Liver (tissue), 3 donors: ENCODE results near the gene CELF4.

Experiments
- CTCF ChIP-seq: fragments of 150-350 bp; IDR thresholded peaks from 2 replicates; pipeline ENCODE4 v1.5.1; 2017; ENCODE audit warnings: improper control_type of control experiment, low read depth, low read length; ENCODE audit not compliant: missing input control
- FOXA1 ChIP-seq: IDR thresholded peaks from 2 replicates; pipeline ENCODE4 v1.6.1; 2016; ENCODE audit warnings: antibody characterized with exemption
- GABPA ChIP-seq, 2 donors: IDR thresholded peaks in 1 of 2; conservative IDR thresholded peaks in 1 of 2; 2 replicates each; pipeline ENCODE4 v1.6.1; 2016; ENCODE audit warnings: antibody characterized with exemption in 2 of 2, mild to moderate bottlenecking in 1 of 2, moderate library complexity in 1 of 2
- NR2F2 ChIP-seq: IDR thresholded peaks from 2 replicates; pipeline ENCODE4 v1.6.1; 2016; ENCODE audit warnings: antibody characterized with exemption
- RAD21 ChIP-seq, 2 donors: IDR thresholded peaks; 2 replicates each; pipeline ENCODE4 v1.6.1; 2016; ENCODE audit warnings: antibody characterized with exemption in 2 of 2, mild to moderate bottlenecking in 2 of 2
- SP1 ChIP-seq: IDR thresholded peaks from 2 replicates; pipeline ENCODE4 v1.6.1; 2018; ENCODE audit warnings: antibody characterized with exemption, mild to moderate bottlenecking
- TAF1 ChIP-seq: conservative IDR thresholded peaks from 2 replicates; pipeline ENCODE4 v1.6.1; 2016; ENCODE audit warnings: antibody characterized with exemption, mild to moderate bottlenecking
- YY1 ChIP-seq: IDR thresholded peaks from 2 replicates; pipeline ENCODE4 v1.6.1; 2016; ENCODE audit warnings: antibody characterized with exemption, mild to moderate bottlenecking
- TF ChIP-seq, protein P1 (sequence below): IDR thresholded peaks from 2 replicates; pipeline ENCODE4 v1.6.1; 2016; ENCODE audit warnings: antibody characterized with exemption, mild to moderate bottlenecking
- TF ChIP-seq, protein P2 (sequence below): IDR thresholded peaks from 2 replicates; pipeline ENCODE4 v1.6.1; 2016; ENCODE audit warnings: antibody characterized with exemption
- donor health status: healthy.
- donor health status: healthy.

DNA sequence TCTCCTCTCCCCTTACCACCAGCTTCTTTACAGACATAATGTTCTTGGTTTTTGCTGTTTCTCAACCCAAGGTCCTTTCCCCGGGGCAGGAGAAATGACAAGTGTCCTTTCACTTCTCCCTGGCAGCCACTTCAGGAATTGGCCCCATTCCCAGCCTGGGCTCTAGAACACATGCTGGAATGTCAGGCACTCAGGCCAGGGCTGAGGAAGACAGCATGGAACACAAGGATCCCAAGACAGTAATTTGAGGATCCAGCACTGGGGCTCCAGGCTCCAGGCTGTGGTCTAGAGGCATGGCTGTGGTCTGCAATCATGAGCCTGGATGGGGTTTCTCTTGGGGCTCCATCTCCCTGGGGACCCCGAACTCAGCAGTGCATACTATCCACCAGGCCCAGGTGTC is 201.4 kb downstream of the CELF4 start:
- TF ChIP-seq CTCF (no peak), TAF1 (no peak), NR2F2 (no peak), FOXA1 (no peak), GABPA (IDR thresholded peaks at IDR 0.05 in 1 of 2, conservative IDR thresholded peaks at IDR 0.05 in 1 of 2) (no peak), SP1 (no peak), RAD21 (IDR thresholded peaks at IDR 0.05) (no peak), YY1 (no peak)
- TF ChIP-seq, protein P1, sequence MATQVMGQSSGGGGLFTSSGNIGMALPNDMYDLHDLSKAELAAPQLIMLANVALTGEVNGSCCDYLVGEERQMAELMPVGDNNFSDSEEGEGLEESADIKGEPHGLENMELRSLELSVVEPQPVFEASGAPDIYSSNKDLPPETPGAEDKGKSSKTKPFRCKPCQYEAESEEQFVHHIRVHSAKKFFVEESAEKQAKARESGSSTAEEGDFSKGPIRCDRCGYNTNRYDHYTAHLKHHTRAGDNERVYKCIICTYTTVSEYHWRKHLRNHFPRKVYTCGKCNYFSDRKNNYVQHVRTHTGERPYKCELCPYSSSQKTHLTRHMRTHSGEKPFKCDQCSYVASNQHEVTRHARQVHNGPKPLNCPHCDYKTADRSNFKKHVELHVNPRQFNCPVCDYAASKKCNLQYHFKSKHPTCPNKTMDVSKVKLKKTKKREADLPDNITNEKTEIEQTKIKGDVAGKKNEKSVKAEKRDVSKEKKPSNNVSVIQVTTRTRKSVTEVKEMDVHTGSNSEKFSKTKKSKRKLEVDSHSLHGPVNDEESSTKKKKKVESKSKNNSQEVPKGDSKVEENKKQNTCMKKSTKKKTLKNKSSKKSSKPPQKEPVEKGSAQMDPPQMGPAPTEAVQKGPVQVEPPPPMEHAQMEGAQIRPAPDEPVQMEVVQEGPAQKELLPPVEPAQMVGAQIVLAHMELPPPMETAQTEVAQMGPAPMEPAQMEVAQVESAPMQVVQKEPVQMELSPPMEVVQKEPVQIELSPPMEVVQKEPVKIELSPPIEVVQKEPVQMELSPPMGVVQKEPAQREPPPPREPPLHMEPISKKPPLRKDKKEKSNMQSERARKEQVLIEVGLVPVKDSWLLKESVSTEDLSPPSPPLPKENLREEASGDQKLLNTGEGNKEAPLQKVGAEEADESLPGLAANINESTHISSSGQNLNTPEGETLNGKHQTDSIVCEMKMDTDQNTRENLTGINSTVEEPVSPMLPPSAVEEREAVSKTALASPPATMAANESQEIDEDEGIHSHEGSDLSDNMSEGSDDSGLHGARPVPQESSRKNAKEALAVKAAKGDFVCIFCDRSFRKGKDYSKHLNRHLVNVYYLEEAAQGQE = no peak
- TF ChIP-seq, protein P2, sequence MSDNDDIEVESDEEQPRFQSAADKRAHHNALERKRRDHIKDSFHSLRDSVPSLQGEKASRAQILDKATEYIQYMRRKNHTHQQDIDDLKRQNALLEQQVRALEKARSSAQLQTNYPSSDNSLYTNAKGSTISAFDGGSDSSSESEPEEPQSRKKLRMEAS = no peak
